Endothelial cell of umbilical vein (primary cell): Measurements from ENCODE around the gene OR2T5. TPM values are rescaled to one million over a fixed set of nuclear protein-coding genes. Genes with fewer than 3 reads are reported as not detected.
"Not testable (repeated sequence)": the region's sequence is repeated elsewhere in the genome, so short reads cannot be mapped to it uniquely, and the experiment has no call there.

Experiments
- BruUV-seq: library from RNA; stranded (reverse); fragments of 400-500 nt; replicated peaks from 2 replicates; lab custom pipeline; 2021; lab: Mats Ljungman, UMichigan
- CTCF ChIA-PET: fragments of 300-600, 350-600 bp; sonication (Branson Sonifier 250); formaldehyde crosslinking; loops from one replicate; lab custom pipeline; 2021; ENCODE audit warnings: antibody characterized with exemption, inconsistent platforms; lab: Charles Lee
- POLR2A ChIA-PET: fragments of 300-600, 350-600 bp; sonication (Branson Sonifier 250); formaldehyde crosslinking; loops from one replicate; lab custom pipeline; 2021; ENCODE audit warnings: antibody characterized with exemption, inconsistent platforms; lab: Charles Lee
- DNase-seq: peaks from one replicate; pipeline ENCODE4 v3.0.0-alpha.2; 2011; ENCODE audit warnings: low read depth, low spot score
- FAIRE-seq: peaks from 2 replicates; lab custom pipeline; 2011; peaks lifted over from hg19 to GRCh38; lab: Jason Lieb, UNC
- H2AFZ ChIP-seq: 2 replicates; pipeline ENCODE4 v1.6.0; 2012; ENCODE audit warnings: low read depth, low read length, control low read depth, inconsistent platforms
- H3K27ac ChIP-seq: 2 replicates; pipeline ENCODE4 v1.5.1; 2011; ENCODE audit warnings: low read depth, mild to moderate bottlenecking, control low read depth, low read length, moderate library complexity; ENCODE audit not compliant: insufficient read depth
- H3K27me3 ChIP-seq, 2 experiments: 2 replicates each; pipeline versions ENCODE4 v1.6.0 to v1.6.1; 2011; ENCODE audit warnings: low read length in 2 of 2, mixed read lengths in 1 of 2; ENCODE audit not compliant: control insufficient read depth in 2 of 2, insufficient read depth in 2 of 2
- H3K36me3 ChIP-seq, 2 experiments: 2 replicates in 1 of 2; 3 replicates in 1 of 2; pipeline ENCODE4 v1.5.1; 2011; ENCODE audit warnings: low read length in 2 of 2, mild to moderate bottlenecking in 1 of 2, moderate library complexity in 1 of 2; ENCODE audit not compliant: control insufficient read depth in 2 of 2, insufficient read depth in 2 of 2; ENCODE audit errors: extremely low read depth in 1 of 2
- H3K4me1 ChIP-seq: 3 replicates; pipeline ENCODE4 v1.5.1; 2011; ENCODE audit warnings: mild to moderate bottlenecking, low read length; ENCODE audit not compliant: control insufficient read depth, insufficient read depth; ENCODE audit errors: extremely low read depth
- H3K4me2 ChIP-seq: 2 replicates; pipeline ENCODE4 v1.6.1; 2011; ENCODE audit warnings: low read length, control low read depth, mixed read lengths; ENCODE audit not compliant: insufficient read depth
- H3K4me3 ChIP-seq, 3 experiments: fragments of 200-600 bp in 1 of 3; sonication (generic), shearing (Covaris generic) in 1 of 3; replicated peaks in 1 of 3; 2 replicates each; pipeline ENCODE4 v1.5.1; 2011 to 2016; ENCODE audit warnings: control low read depth in 3 of 3, low read length in 3 of 3, mild to moderate bottlenecking in 2 of 3, inconsistent platforms in 1 of 3, low read depth in 1 of 3, moderate library complexity in 1 of 3; ENCODE audit not compliant: insufficient read depth in 1 of 3
- H3K79me2 ChIP-seq: 2 replicates; pipeline ENCODE4 v1.6.0; 2012; ENCODE audit warnings: low read length, inconsistent platforms; ENCODE audit not compliant: control insufficient read depth, insufficient read depth
- H3K9ac ChIP-seq: replicated peaks from 2 replicates; pipeline ENCODE3; 2011; ENCODE audit warnings: low read length, control low read depth; ENCODE audit not compliant: insufficient read depth; ENCODE audit errors: extremely low read depth
- H3K9me1 ChIP-seq: replicated peaks from 3 replicates; pipeline ENCODE4 v1.6.0; 2011; ENCODE audit warnings: mild to moderate bottlenecking, low read length; ENCODE audit not compliant: control insufficient read depth, insufficient read depth; ENCODE audit errors: extremely low read depth
- H3K9me3 ChIP-seq: replicated peaks from 2 replicates; pipeline ENCODE4 v1.5.1; 2012; ENCODE audit warnings: low read length, inconsistent platforms; ENCODE audit not compliant: control insufficient read depth, insufficient read depth
- H4K20me1 ChIP-seq: replicated peaks from 2 replicates; pipeline ENCODE3; 2011; ENCODE audit warnings: mild to moderate bottlenecking, low read length; ENCODE audit not compliant: control insufficient read depth, insufficient read depth; ENCODE audit errors: extremely low read depth
- dilution Hi-C: fragments of 300-500 bp; cut with MboI; formaldehyde crosslinking; loops from one replicate; pipeline ENCODE4 v1.15.0; 2019; ENCODE audit warnings: low sequenced_read_pairs; ENCODE audit not compliant: extremely low pct_ligation_motif_present
- intact Hi-C: fragments of 100-400 bp; cut with micrococcal nuclease; formaldehyde crosslinking; loops from one replicate; pipeline ENCODE4 v1.10.0; 2022
- polyA plus RNA-seq, 4 experiments: library from polyadenylated mRNA; depleted of rRNA in 3 of 4; stranded (reverse) in 3 of 4; unstranded in 1 of 4; fragments of >200 nt; gene quantifications; 2 replicates each; pipeline versions ENCODE4 v1.2.1 to v1.2.3, GENCODE V29; 2011 to 2012; ENCODE audit warnings: missing spikeins in 1 of 4
- total RNA-seq: library from RNA; stranded (reverse); gene quantifications from 2 replicates; pipeline ENCODE4 v1.2.3, GENCODE V29; 2021

Gene OR2T5
- total and polyA plus RNA-seq, 2 donors (not counting 3 experiments of a cell fraction or from before 2014, with no cell fraction given) = not detected

- H3K36me3 ChIP-seq, H3K79me2 ChIP-seq, FAIRE-seq, H3K9me1 ChIP-seq, DNase-seq, H3K9ac ChIP-seq, H3K4me3 ChIP-seq, H3K9me3 ChIP-seq, H4K20me1 ChIP-seq, H3K27me3 ChIP-seq, dilution Hi-C loops, intact Hi-C loops, H3K4me1 ChIP-seq, POLR2A ChIA-PET, BruUV-seq, H3K4me2 ChIP-seq, H3K27ac ChIP-seq, CTCF ChIA-PET, H2AFZ ChIP-seq: not testable (repeated sequence)
Measured at GRCh38 chr1:248450466-248451145, 37.8 kb upstream of the OR2T5 start.

GRCh38 chr1:248453619-248454018, 34.8 kb upstream of the OR2T5 start:
- H3K27me3 ChIP-seq, intact Hi-C loops, H3K27ac ChIP-seq, H3K4me3 ChIP-seq, H3K79me2 ChIP-seq, H2AFZ ChIP-seq, H3K9me3 ChIP-seq, POLR2A ChIA-PET, dilution Hi-C loops, BruUV-seq, H3K9me1 ChIP-seq, CTCF ChIA-PET, H3K36me3 ChIP-seq, H4K20me1 ChIP-seq, H3K9ac ChIP-seq, H3K4me2 ChIP-seq, FAIRE-seq, DNase-seq, H3K4me1 ChIP-seq: not testable (repeated sequence)

- BruUV-seq, H3K4me2 ChIP-seq, H3K4me1 ChIP-seq, H3K4me3 ChIP-seq, H3K9me1 ChIP-seq, H4K20me1 ChIP-seq, H3K79me2 ChIP-seq, H3K27me3 ChIP-seq, H3K9ac ChIP-seq, H3K27ac ChIP-seq, H3K36me3 ChIP-seq, POLR2A ChIA-PET, H3K9me3 ChIP-seq, dilution Hi-C loops, FAIRE-seq, intact Hi-C loops, CTCF ChIA-PET, H2AFZ ChIP-seq, DNase-seq: not testable (repeated sequence)
Measured at GRCh38 chr1:248455045-248455444, 33.3 kb upstream of the OR2T5 start.

- H3K4me2 ChIP-seq, H3K4me1 ChIP-seq, H3K27me3 ChIP-seq, H4K20me1 ChIP-seq, POLR2A ChIA-PET, H3K4me3 ChIP-seq, H3K36me3 ChIP-seq, H3K9me3 ChIP-seq, BruUV-seq, dilution Hi-C loops, H3K9me1 ChIP-seq, H3K27ac ChIP-seq, FAIRE-seq, H3K9ac ChIP-seq, CTCF ChIA-PET, intact Hi-C loops, DNase-seq, H2AFZ ChIP-seq, H3K79me2 ChIP-seq: not testable (repeated sequence)
Measured at GRCh38 chr1:248456635-248457034, 31.8 kb upstream of the OR2T5 start.
